NB4 (cell line): ENCODE measurements around the gene EPAS1.

Source experiments
- DNase-seq: peaks from one replicate; pipeline ENCODE4 v3.0.0; 2010; ENCODE audit warnings: low read depth
- H3K4me3 ChIP-seq: one replicate; pipeline ENCODE4 v1.5.1; 2011; ENCODE audit warnings: mild to moderate bottlenecking, low read depth, low read length, moderate library complexity
- MYC ChIP-seq: IDR thresholded peaks from 2 replicates; pipeline ENCODE4 v1.6.1; 2011; ENCODE audit warnings: low read depth, low read length
- POLR2A ChIP-seq: IDR thresholded peaks from 2 replicates; pipeline ENCODE4 v1.6.1; 2011; ENCODE audit warnings: mild to moderate bottlenecking; ENCODE audit not compliant: insufficient read length; ENCODE audit errors: extremely low read depth
- TF ChIP-seq, protein P1 (sequence below): IDR thresholded peaks from one replicate; pipeline ENCODE4 v1.5.1; 2012; ENCODE audit warnings: low read depth, low read length
- TF ChIP-seq, protein P2 (sequence below): IDR thresholded peaks from 2 replicates; pipeline ENCODE4 v1.6.1; 2011; ENCODE audit warnings: low read depth, low read length

Gene EPAS1

DNA sequence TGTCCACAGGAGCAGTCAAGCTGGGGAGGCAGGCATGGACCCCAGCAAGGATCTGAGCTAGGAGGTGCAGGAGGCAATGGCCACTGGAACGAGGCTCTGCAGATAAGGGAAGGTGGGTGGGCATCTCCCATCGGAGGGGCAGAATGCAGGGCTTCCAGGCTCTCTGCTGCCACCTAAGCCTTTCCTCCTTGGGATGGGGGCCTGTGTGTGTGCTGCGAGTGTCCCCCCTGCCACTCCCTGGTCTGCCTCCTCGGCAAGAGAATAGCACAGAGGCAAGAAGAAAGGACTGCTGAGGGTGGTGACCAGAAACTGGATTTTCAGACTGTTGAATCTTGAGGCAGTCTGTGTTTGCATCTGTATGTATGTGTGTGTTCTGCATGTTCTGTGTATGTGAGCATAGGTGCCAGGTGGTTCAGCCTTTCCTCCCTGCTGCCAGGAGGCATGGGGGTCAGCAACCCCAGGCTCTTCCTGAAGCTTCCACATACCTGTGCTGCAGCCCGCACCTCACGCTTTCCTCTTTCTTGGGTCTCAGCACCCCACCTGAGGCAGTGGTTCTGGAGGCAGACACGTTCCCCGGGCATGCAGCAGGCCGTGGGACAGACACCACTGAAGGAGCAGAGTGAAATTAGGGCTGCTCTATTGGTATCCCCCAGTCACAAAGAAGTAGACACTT, 86.7 kb downstream of the EPAS1 start:
- TF ChIP-seq POLR2A, result no peak
- TF ChIP-seq, protein P1, sequence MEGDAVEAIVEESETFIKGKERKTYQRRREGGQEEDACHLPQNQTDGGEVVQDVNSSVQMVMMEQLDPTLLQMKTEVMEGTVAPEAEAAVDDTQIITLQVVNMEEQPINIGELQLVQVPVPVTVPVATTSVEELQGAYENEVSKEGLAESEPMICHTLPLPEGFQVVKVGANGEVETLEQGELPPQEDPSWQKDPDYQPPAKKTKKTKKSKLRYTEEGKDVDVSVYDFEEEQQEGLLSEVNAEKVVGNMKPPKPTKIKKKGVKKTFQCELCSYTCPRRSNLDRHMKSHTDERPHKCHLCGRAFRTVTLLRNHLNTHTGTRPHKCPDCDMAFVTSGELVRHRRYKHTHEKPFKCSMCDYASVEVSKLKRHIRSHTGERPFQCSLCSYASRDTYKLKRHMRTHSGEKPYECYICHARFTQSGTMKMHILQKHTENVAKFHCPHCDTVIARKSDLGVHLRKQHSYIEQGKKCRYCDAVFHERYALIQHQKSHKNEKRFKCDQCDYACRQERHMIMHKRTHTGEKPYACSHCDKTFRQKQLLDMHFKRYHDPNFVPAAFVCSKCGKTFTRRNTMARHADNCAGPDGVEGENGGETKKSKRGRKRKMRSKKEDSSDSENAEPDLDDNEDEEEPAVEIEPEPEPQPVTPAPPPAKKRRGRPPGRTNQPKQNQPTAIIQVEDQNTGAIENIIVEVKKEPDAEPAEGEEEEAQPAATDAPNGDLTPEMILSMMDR, result no peak
- TF ChIP-seq, protein P2, sequence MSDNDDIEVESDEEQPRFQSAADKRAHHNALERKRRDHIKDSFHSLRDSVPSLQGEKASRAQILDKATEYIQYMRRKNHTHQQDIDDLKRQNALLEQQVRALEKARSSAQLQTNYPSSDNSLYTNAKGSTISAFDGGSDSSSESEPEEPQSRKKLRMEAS, result no peak
- TF ChIP-seq MYC, result no peak
- no peak overlapping the region for H3K4me3 ChIP-seq
- DNase-seq, result no peak

DNA sequence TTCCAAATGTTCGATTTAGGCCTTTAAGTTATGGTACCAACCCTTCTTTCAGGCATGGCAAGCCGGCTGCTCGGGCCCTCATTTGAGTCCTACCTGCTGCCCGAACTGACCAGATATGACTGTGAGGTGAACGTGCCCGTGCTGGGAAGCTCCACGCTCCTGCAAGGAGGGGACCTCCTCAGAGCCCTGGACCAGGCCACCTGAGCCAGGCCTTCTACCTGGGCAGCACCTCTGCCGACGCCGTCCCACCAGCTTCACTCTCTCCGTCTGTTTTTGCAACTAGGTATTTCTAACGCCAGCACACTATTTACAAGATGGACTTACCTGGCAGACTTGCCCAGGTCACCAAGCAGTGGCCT, 87.2 kb downstream of the EPAS1 start:
- DNase-seq, result no peak
- TF ChIP-seq, protein P2, result no peak
- TF ChIP-seq POLR2A, result no peak
- no peak overlapping the region for H3K4me3 ChIP-seq

DNA sequence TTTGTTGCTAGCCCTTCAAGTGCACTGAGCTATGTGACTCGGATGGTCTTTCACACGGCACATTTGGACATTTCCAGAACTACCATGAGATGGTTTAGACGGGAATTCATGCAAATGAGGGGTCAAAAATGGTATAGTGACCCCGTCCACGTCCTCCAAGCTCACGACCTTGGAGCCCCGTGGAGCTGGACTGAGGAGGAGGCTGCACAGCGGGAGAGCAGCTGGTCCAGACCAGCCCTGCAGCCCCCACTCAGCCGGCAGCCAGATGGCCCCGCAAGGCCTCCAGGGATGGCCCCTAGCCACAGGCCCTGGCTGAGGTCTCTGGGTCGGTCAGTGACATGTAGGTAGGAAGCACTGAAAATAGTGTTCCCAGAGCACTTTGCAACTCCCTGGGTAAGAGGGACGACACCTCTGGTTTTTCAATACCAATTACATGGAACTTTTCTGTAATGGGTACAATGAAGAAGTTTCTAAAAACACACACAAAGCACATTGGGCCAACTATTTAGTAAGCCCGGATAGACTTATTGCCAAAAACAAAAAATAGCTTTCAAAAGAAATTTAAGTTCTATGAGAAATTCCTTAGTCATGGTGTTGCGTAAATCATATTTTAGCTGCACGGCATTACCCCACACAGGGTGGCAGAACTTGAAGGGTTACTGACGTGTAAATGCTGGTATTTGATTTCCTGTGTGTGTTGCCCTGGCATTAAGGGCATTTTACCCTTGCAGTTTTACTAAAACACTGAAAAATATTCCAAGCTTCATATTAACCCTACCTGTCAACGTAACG, 88.8 kb downstream of the EPAS1 start:
- peak overlapping the region; percentile 33 for H3K4me3 ChIP-seq
- DNase-seq, result peak; percentile 87
- TF ChIP-seq, protein P2, result no peak
- no peak for TF ChIP-seq POLR2A
- TF ChIP-seq MYC, result no peak
- TF ChIP-seq, protein P1, result no peak

DNA sequence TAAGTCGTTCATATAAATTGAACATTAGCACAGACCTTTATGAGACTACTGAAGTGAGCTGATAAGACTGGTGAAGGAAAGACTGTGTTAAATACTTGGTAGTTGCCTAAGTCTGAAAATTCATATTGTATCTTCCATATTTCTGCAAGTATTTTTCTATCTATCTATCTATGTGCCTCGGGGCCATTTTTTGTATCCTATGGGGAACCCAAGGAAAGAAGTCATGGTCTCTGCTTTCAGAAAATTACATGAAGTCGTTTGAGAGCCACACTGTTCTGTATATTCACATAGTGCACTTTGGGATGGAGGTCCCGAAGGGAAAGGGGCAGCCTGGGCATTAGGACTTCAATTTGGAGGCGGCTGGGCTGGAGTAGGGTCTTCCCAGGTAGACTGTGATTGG, 89.6 kb downstream of the EPAS1 start:
- H3K4me3 ChIP-seq, result no peak overlapping the region
- TF ChIP-seq MYC (no peak), POLR2A (no peak)
- TF ChIP-seq, protein P1, result no peak
- TF ChIP-seq, protein P2, result no peak
- DNase-seq, result no peak

DNA sequence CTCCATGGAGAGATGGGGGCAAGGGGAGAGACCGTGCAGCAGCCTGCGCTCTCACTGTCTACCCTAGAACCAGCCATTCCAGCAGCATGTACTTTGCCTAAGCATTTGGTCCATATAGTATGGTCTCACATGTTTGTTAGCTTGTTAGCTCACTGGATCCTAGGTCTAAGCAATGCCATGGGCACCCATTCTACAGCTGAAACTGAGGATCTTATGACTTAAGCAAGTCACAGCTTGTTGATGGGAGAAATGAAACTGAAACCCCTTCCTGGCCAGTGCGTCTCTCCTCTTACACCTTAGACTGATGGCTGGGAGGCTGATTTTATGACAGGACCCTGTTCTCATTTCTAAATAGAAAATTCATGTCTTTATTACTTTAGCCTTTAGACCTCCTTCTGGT, 90.1 kb downstream of the EPAS1 start:
- no peak for DNase-seq
- TF ChIP-seq POLR2A (no peak), MYC (no peak)
- TF ChIP-seq, protein P2, result no peak
- TF ChIP-seq, protein P1, result no peak
- no peak overlapping the region for H3K4me3 ChIP-seq

DNA sequence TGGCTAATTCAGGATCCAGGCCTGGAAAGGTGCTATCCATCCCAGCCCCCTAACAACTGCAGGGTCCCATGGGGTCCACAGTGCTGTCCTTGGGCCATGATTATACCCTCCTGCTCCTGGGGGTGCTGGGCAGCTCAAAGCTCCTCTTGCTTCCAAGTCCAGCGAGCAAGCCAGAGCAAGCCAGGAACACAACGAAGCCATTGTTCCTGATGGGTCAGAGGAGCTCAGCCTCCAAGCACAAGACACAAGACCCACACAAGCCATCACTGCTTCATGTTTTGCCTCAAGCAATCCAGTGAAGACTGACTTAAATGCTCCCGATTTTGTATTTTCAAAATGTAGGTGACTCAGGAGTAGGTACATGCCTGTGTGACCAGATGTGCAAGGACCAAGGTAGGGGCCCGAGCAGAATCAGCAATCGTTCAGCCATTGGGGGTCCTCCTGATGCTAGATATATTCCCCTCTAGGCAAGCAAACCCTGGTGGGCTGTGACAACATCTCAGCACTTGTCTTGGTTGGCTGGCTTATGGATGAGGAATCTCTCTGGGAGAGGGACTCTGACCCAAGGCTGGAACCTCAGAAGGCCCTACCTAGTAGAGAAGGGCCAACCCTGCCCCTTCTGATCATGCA, 90.8 kb downstream of the EPAS1 start:
- no peak for DNase-seq
- TF ChIP-seq MYC (no peak), POLR2A (no peak)
- TF ChIP-seq, protein P2, result no peak
- TF ChIP-seq, protein P1, result no peak
- H3K4me3 ChIP-seq, result no peak overlapping the region
